Activated naive CD4-positive, alpha-beta T cell treated with anti-CD3 and anti-CD28 coated beads, Interleukin-2, amount 50 U/mL, for 72 hours (primary cell): Measurements from ENCODE around the gene KCNMA1. TPM values are rescaled to one million over a fixed set of nuclear protein-coding genes. Genes with fewer than 3 reads are reported as not detected.

Source experiments
- ATAC-seq, 2 donors: fragments of 150-1000 bp; cut with Tn5 transposase; 2 replicates each; pipeline ENCODE4 v1.10.0; 2021; ENCODE audit warnings: mild to moderate bottlenecking in 2 of 2, moderate library complexity in 2 of 2
- DNase-seq, 2 donors: peaks; one replicate each; pipeline ENCODE4 v3.0.0; 2021 to 2022; ENCODE audit warnings: low spot score in 2 of 2
- H3K27ac Mint-ChIP-seq, 2 donors: one replicate each; pipeline ENCODE4 v1.8.0; 2022; ENCODE audit warnings: mild to moderate bottlenecking in 2 of 2, mixed read lengths in 2 of 2
- H3K36me3 Mint-ChIP-seq, 2 donors: one replicate each; pipeline ENCODE4 v1.8.0; 2022; ENCODE audit warnings: mixed read lengths in 2 of 2
- H3K9me3 Mint-ChIP-seq, 2 donors: one replicate each; pipeline ENCODE4 v1.8.0; 2022; ENCODE audit warnings: mixed read lengths in 2 of 2
- total RNA-seq, 2 donors: library from RNA; stranded (reverse); gene quantifications; one replicate each; pipeline ENCODE4 v1.2.3, GENCODE V29; 2022

The KCNMA1 gene
- total RNA-seq, 2 donors from 2014 or later = not detected

DNA sequence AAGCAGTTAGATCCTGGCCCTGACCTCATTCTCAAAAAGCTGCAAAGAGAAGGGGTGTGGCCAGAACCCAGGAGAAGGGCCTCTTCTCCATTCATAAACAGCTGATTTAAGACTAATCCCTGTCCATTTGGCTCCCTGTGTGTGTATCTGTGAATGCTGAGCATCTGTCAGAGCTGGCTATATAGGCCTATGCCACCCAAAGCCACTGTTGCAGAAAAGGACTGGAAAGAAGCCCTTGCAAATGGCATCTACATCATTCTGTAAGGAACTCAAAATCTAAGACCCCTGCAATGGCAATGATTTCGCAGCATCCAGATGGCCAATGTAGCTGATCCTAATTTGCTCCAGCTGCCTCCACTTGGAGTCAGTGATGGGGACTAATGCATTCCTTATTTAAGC is 384.5 kb downstream of the KCNMA1 start:
- ATAC-seq (no peak), DNase-seq (no peak)
- Mint-ChIP-seq H3K36me3 (no peaks in the 10 kb centered on the region), H3K27ac (no peak overlapping the region), H3K9me3 (peaks cover 3 to 5% of the 10 kb centered on the region in 2 donors)

- H3K36me3 Mint-ChIP-seq = no peaks in the 10 kb centered on the region
- DNase-seq = no peak
- no peak for ATAC-seq
- H3K9me3 Mint-ChIP-seq = peaks cover 3 to 5% of the 10 kb centered on the region in 2 donors
- peak overlapping the region in 1 of 2 donors; percentile 47 for H3K27ac Mint-ChIP-seq
These were observed 385.0 kb downstream of the KCNMA1 start for GRCh38 chr10:77252380-77253146.

DNA sequence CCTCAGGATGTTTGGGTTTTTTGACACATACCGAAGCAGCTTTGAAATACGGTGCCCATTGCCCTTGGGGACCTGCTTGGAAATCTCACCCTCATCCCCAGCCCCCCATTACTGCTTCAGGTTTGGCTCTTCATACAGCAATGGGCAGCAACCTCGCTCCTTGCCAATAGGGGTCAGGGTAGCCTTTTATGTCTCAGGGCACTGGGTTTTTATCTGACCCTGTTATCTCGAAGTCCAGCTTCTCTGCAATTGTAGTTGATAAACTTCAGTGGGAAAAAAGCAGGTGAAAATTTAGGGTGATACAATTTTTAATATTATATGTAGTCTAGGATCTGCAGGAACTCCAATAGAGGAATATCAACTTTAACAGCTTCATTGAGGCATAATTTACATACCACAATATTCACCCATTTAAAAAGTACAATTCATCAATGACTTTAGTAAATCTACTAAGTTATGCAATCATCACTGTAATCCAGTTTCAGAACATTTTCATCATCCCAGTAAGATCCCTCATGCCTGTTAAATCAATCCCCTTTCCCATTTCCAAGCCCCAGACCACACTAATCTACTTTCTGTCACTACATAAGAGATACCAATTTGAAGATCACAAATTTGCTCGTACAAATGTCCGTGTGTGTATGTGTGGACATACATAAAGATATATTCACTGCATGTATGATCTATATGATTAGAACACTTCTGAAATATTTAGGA is 386.2 kb downstream of the KCNMA1 start:
- ATAC-seq (no peak), DNase-seq (no peak)
- Mint-ChIP-seq H3K27ac (no peak overlapping the region), H3K36me3 (no peaks in the 10 kb centered on the region), H3K9me3 (no peaks in the 10 kb centered on the region)

DNA sequence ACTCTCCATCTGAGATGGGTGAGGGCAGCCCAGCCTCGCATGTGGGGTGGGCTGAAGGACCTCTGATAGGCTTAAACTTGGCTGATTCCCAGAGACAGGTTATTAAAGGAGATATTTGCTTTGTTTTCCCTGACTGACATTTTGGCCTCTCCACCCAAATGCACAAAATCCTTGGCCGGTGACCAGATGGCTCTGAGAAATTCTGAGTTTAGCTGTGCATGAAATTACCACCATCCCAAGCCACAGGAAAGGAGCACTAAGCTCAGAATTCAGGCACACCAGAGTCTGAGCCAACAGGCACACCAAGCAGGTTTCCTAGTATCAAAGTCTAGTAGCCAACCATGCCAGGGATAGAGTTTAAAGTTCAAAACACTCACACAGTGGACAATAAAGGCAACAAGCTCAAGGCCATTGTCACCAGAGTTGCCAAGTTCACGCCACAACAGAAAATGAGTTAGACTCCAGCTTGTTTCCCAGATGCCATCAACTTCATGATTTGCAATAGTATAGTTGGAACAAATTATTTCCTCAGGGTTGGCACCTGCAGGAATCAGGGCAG is 387.6 kb downstream of the KCNMA1 start:
- no peak for ATAC-seq
- H3K36me3 Mint-ChIP-seq = no peaks in the 10 kb centered on the region
- no peaks in the 10 kb centered on the region for H3K9me3 Mint-ChIP-seq
- H3K27ac Mint-ChIP-seq = no peak overlapping the region
- no peak for DNase-seq

DNA sequence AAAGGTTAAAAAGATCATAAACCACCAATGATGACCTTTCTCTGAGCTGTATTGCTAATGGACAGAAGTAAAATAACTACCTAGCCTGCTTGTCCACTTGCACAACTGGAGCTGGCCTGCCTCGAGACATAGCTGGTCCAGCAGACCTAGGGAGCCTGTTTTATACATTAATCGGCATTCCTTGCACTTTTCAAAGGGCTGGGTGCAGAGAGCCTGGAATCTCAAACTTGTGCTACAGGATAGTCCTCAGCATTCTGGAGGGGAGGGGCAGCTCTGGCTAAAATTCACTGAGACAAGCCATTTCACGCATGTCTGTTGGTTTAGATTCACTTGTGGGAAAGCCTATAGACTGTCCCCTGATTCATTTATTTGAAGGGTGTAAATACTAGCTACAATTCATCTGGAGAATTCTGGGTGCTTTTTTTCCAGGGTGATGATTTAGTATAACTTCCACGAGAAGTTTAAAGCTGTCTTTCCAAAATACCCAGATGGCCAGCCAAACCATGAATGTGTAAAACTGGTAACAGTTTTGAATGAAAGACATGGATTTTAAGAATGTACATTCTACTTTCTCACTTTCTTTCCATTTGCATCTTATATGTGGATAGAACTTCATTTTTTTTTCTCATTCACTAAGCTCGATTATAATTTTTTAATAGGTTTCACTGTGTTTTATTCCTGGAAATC is 389.4 kb downstream of the KCNMA1 start:
- Mint-ChIP-seq H3K36me3 (no peaks in the 10 kb centered on the region), H3K9me3 (no peaks in the 10 kb centered on the region), H3K27ac (no peak overlapping the region)
- no peak for ATAC-seq
- no peak for DNase-seq

DNA sequence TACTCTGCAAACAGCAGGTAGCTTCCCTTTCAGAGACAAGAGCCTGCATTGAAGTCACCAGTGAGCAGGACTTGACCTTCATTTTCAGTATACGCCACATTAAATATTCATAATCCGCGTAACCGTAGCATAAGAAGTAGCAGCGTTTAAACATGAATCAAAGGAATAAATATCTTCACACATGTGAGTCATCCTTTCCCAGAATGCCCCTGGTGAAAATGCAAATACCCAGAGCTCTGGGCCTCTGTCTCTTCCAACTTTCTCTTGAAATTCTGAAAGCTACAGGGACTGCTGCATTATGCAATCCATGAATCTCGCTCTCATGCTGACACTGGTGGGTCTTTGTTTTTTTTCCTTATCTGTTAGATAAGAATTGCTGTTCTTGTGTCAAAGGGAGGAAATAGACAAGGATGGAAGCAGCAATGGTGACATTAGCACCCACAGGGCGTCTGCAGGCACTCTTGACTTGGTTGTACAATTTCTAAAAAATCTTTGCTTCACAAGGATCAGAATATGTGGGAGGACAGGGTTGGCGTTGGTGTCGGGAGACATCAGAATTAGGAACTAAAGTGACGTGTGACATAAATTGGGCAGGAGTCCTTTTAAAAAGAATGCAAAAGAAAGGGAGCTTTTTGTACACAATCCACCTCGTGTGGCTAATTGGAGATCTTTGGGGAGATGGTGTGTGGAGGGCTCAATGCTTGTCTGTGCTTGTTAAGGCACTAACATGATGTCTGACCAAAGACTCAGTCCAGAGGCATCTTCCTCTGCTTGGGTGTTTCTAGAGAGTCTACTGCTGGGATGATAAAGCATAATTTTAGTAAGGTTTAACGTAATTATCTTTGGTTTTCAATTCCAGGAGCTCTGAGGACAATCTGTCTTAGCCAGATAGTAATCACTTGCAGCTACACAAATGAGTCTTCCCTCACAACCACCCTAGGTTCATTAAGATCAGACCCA is 390.3 kb downstream of the KCNMA1 start:
- no peak for DNase-seq
- no peak for ATAC-seq
- no peaks in the 10 kb centered on the region for H3K9me3 Mint-ChIP-seq
- no peak overlapping the region for H3K27ac Mint-ChIP-seq
- no peaks in the 10 kb centered on the region for H3K36me3 Mint-ChIP-seq

DNA sequence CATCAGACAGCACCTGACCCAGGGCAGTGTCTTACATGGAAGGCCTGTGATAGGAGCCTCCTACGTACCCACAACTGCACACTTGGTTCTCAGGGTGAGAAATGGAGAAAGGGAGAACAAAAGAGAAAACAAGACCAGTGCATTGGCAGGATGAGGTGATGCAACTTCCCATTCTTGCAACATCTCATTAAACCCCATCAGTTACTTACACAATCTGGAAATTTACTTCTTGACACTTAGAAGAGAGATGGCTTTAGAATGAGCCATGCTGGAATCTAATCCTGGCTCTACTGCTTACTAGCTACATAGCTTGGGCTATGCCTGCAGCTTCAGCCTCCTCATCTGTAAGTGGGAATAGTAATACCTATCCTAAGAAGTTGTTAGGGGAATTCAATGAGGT is 391.7 kb downstream of the KCNMA1 start:
- ATAC-seq = no peak

DNA sequence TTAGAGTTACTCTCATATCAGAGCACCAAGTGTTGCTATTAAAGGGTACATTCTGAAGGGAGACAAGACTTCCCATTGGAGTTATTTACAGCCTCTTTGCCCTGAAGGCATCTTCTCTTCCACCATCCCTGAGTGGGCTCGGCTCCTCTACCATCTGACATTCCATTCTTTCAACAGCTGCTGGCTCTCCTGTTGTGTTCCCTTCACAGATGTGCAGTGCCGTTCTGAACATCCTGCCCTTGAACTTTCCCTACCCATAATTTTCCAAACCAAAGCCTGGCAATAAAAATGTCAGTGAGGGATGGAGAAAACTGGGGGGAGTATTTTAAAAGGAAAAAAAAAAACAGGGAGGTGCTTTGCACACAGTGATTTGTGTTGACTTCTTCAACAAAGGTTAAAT is 392.9 kb downstream of the KCNMA1 start:
- Mint-ChIP-seq H3K9me3 (no peaks in the 10 kb centered on the region), H3K27ac (no peak overlapping the region), H3K36me3 (no peaks in the 10 kb centered on the region)
- ATAC-seq = no peak
- DNase-seq = no peak

More for the DNA sequence above, 391.7 kb downstream of the KCNMA1 start:
- no peak for DNase-seq
- Mint-ChIP-seq H3K9me3 (no peaks in the 10 kb centered on the region), H3K36me3 (no peaks in the 10 kb centered on the region), H3K27ac (peak overlapping the region in 1 of 2 donors; percentile 65)

GRCh38 chr10:77244286-77244685 is 393.3 kb downstream of the KCNMA1 start:
- DNase-seq = no peak
- ATAC-seq = no peak
- Mint-ChIP-seq H3K36me3 (no peaks in the 10 kb centered on the region), H3K9me3 (no peaks in the 10 kb centered on the region), H3K27ac (no peak overlapping the region)

- ATAC-seq (no peak), DNase-seq (no peak)
- Mint-ChIP-seq H3K27ac (no peak overlapping the region), H3K9me3 (no peaks in the 10 kb centered on the region), H3K36me3 (no peaks in the 10 kb centered on the region)
These were observed 396.3 kb downstream of the KCNMA1 start for GRCh38 chr10:77241350-77241725.

DNA sequence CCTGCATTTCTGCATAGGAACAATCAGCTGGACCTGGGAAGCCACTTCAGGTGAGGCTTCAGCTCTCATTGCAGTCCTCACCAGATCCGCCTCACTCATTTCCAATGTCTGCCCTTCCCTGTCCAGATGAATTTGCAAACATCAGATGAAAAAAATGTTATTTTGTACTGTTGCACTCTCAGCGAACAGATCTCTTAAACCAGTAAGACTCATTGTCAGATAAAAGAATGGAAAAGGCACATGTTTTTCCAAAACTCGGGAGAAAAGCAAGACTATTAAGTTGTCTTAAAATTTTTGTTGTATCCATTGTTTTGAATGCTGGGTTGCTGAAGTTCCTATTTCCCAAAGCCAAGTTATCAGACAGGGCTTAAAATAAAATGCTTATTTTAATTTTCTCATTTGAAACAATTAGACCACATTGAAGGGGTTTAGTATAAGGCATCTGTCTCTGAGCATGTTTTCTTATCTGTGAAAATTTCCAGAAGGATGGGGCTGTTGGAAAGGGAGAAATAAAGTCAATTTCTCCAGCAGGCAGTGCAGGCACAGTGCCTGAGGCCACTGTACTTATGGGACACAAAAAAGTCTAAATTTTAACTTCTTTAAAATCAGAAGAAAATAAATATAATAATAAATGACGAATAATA is 396.8 kb downstream of the KCNMA1 start:
- H3K27ac Mint-ChIP-seq = no peak overlapping the region
- no peaks in the 10 kb centered on the region for H3K36me3 Mint-ChIP-seq
- H3K9me3 Mint-ChIP-seq = no peaks in the 10 kb centered on the region
- DNase-seq (no peak), ATAC-seq (no peak)

DNA sequence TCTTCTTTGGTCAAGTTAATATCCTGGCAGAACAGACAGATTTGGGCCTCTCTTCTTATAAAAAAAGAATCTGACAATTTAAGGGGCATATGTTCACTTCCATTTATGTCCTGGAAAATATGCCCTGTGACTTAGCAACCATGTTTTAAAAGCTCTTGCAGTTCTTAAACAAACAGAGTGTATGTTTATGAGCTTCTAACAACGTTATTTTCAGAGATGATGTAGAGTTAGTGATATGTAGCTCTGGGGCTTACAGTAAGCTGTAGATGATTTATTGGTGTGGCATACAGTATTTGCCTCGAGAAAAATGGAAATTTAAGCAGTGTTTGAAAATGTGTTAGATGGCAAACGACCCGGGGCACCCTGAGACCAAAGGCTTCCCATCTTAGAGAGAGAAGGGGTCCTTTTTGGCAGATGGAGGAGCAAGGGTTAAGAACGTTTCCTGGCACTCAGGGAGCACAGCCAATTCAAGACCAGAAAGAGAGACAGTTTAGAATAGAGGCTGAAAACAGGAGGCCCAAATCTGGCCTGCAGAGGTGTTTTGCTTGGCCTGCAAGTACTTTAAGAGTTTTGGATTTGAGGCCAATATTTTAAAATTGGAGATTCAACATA is 397.5 kb downstream of the KCNMA1 start:
- Mint-ChIP-seq H3K27ac (no peak overlapping the region), H3K36me3 (no peaks in the 10 kb centered on the region), H3K9me3 (no peaks in the 10 kb centered on the region)
- ATAC-seq (no peak), DNase-seq (no peak)

DNA sequence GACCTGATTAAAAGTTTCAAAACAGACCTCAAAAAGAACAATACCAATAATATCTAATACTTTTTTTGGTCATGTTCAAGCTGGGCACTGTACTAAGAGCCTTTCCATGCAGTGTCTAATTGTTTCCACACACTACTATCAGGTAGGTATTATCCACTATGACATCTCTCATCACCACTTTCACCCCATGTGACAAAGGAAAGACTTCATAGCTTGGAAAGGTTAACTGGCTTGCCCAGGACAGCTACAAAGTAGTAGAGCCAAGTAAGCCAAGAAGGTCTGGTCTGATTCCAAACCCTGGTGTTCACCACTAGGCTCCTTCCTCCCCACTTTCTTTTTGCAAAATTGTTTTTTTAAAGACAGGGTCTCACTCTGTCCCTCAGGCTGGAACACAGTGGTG is 400.5 kb downstream of the KCNMA1 start:
- DNase-seq (no peak), ATAC-seq (no peak)
- Mint-ChIP-seq H3K9me3 (peaks cover 0 to 4% of the 10 kb centered on the region in 2 donors), H3K27ac (no peak overlapping the region), H3K36me3 (no peaks in the 10 kb centered on the region)

DNA sequence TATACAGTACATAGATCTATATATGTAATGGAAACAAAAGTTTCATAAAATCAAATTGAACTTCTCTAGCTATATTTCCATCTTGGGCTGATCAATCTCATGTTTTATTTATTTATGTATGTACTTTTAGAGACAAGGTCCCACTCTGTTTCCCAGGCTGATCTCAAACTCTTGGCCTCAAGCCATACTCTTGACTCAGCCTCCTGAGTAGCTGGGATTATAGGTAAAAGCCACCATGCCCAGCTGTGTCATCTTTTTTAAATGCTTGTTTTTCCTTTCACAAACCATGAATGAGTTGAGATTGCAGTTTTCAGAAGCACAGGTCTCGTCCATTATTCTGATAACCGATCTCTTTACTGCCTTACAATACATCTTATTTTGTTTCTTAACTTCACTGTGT is 400.9 kb downstream of the KCNMA1 start:
- ATAC-seq (no peak), DNase-seq (no peak)
- Mint-ChIP-seq H3K27ac (no peak overlapping the region), H3K36me3 (no peaks in the 10 kb centered on the region), H3K9me3 (peaks cover 0 to 4% of the 10 kb centered on the region in 2 donors)

DNA sequence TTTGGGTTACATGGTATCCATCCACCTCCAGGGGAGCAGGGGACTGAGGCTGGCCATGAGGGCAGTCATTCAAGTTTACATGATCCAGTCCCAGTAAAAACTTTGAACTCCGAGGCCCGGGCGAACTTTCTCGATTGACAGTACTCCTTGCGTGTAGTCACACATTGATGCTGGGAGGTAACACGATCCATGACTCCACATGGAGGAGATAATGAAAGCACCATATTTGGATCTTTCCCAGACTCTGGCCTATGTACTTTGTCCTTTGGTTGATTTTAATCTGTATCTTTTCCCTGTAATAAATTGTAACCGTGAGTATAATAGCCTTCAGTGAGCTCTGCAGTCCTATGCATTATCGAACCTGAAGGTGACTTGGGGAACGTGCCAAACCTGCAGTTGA is 401.6 kb downstream of the KCNMA1 start:
- Mint-ChIP-seq H3K36me3 (no peaks in the 10 kb centered on the region), H3K27ac (no peak overlapping the region), H3K9me3 (peaks cover 0 to 4% of the 10 kb centered on the region in 2 donors)
- DNase-seq (no peak), ATAC-seq (no peak)
